ENCODE results near the gene CFAP210. TPM values are rescaled to one million over a fixed set of nuclear protein-coding genes. Genes with fewer than 3 reads are reported as not detected.
A peak's percentile ranks its signal among the peaks of the same experiment; 100 is the strongest.

The CFAP210 gene, protein sequence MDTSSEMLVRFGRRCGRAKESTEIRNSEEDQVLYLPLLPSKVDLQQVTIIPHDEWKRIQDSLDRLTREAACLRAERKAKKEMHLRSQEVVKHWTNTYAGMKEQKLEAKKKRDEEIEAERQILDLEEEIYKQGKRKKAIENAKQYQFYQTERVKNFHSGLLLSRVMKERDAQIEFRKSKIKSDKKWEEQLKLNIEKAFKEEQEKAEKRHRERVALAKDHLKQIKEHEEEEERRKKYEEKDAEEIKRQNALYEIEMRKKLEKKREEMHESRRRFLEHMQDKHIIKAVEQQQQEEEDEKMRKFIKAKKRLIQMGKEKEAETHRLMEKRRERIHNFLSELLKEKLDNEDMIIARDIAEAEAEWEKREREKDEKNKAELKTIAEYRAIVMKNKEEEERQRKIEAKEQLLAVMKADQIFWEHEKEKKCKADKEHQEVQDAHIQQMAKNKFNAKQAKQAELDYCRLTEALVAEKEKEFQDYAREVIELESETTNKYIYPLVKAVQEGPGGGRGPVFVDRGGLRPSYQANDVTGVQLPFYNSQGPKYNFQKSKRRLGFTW
- total RNA-seq = not detected

DNA sequence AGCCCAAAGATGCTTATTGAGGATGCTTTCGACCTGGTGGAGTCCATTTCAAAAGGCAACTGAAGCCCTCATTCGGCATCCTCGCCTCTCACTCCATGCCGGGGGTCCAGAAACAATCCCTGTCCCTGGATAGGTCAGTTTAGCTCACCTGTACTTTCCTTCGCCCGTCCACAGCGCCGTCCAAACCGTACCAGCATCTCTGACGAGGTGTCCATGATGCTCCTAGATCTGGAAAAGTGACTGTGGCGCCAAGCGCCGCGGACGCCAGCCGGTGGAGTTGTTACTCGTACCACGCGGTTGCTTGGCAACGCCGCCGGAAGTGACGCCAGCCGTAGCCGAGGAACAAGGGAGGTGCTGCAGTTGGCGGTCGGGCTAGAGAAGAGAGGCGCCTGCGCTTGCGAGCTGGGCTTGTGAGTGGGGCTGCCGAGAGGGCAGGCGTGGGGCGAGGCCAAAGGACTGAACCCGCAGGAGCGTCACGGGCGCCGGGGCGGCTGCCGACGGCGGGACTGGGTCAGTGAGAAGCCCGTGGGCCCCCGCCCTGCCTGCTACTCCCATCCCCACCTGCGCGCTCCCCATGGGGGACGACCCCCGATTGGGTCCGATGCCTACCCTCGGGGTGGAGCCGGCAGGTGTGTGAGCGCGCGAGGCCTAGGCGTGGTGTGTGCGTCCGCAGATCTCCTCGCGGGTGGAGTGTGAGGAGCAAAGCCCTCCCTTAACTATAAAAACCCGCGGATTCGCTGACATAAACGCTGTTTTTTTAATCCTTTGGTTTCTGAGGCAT is at the start of gene CFAP210, which contains the start of gene PHOSPHO2:
TSS of gene CFAP210 (minus strand) at position 293 of the 781 bp plus-strand sequence. CDS start at position 215, 78 bp downstream.
TSS of gene PHOSPHO2 (plus strand) at position 357 of the 781 bp plus-strand sequence. CDS start 6,503 bp downstream, outside the sequence.
- Histone ChIP-seq H3K27ac (peak within 1 kb of the TSS; percentile 84 to 95 (median 88)), H3K27me3 (no peaks in the 10 kb centered on the region), H3K4me1 (peaks cover 0 to 7% (median 0%) of the 10 kb centered on the region in 4 donors), H3K9me3 (no peaks in the 10 kb centered on the region), H3K36me3 (peaks cover 0 to 6% (median 0%) of the 10 kb centered on the region in 3 donors), H3K4me3 (peak within 1 kb of the TSS; percentile 60 to 85 (median 72))
- peak; percentile 88 to 92 for TF ChIP-seq POLR2A (IDR thresholded peaks at IDR 0.05)
- TF ChIP-seq, protein P1, sequence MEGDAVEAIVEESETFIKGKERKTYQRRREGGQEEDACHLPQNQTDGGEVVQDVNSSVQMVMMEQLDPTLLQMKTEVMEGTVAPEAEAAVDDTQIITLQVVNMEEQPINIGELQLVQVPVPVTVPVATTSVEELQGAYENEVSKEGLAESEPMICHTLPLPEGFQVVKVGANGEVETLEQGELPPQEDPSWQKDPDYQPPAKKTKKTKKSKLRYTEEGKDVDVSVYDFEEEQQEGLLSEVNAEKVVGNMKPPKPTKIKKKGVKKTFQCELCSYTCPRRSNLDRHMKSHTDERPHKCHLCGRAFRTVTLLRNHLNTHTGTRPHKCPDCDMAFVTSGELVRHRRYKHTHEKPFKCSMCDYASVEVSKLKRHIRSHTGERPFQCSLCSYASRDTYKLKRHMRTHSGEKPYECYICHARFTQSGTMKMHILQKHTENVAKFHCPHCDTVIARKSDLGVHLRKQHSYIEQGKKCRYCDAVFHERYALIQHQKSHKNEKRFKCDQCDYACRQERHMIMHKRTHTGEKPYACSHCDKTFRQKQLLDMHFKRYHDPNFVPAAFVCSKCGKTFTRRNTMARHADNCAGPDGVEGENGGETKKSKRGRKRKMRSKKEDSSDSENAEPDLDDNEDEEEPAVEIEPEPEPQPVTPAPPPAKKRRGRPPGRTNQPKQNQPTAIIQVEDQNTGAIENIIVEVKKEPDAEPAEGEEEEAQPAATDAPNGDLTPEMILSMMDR (IDR thresholded peaks at IDR 0.05) = no peak
- peak; percentile 100 for DNase-seq

DNA sequence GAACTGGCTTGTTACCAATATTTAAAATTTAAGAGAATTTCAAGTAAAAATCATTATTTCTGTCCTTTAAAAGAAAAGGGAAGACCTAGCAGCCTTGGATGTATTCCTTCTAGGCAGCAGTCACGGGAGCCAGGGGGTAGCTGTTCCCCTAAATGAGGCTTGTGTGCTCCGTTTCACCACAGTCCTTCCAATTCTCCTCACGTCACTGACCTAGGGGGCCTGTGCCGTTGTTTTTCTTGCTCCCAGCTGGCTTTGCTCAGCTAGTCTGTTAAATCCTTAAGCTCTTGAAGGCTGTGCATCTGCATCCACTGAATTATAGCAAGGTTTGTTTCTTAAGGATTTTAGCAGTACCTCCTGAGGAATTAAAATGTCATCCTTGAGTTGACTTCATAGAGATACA is 49.3 kb upstream of the CFAP210 start:
- Histone ChIP-seq H3K27me3 (no peaks in the 10 kb centered on the region), H3K36me3 (peaks cover 0 to 4% (median 0%) of the 10 kb centered on the region in 3 donors), H3K4me3 (no peak overlapping the region), H3K4me1 (no peaks in the 10 kb centered on the region), H3K27ac (no peak overlapping the region), H3K9me3 (no peaks in the 10 kb centered on the region)
- DNase-seq = no peak
- TF ChIP-seq, protein P1 (IDR thresholded peaks at IDR 0.05) = no peak
- TF ChIP-seq POLR2A (IDR thresholded peaks at IDR 0.05) = no peak

DNA sequence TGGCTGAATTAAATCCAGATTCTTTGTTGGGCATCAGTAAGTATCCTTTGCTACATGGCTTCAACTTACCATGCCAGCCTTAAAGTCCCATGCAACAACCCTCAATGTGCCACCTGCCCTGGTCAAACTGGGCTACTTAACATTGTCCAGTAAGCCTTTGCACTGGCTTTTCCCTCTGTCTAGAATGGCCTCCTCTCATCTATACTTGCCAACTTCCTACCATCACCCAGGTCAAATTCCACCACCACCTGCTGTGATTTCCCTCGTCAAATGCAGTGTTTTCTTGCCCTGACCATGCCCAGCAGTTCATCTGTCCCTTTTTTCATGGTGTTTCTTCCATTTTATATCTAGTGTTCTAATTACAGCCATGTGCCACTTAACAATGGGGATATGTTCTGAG is 45.1 kb upstream of the CFAP210 start:
- no peaks in the 10 kb centered on the region for H3K27me3 ChIP-seq
- H3K36me3 ChIP-seq = peaks cover 0 to 4% (median 0%) of the 10 kb centered on the region in 3 donors
- no peak overlapping the region for H3K4me3 ChIP-seq
- H3K27ac ChIP-seq = no peak overlapping the region
- TF ChIP-seq POLR2A (IDR thresholded peaks at IDR 0.05) = no peak
- TF ChIP-seq, protein P1 (IDR thresholded peaks at IDR 0.05) = no peak
- H3K9me3 ChIP-seq = no peaks in the 10 kb centered on the region
- H3K4me1 ChIP-seq = no peaks in the 10 kb centered on the region
- no peak for DNase-seq

DNA sequence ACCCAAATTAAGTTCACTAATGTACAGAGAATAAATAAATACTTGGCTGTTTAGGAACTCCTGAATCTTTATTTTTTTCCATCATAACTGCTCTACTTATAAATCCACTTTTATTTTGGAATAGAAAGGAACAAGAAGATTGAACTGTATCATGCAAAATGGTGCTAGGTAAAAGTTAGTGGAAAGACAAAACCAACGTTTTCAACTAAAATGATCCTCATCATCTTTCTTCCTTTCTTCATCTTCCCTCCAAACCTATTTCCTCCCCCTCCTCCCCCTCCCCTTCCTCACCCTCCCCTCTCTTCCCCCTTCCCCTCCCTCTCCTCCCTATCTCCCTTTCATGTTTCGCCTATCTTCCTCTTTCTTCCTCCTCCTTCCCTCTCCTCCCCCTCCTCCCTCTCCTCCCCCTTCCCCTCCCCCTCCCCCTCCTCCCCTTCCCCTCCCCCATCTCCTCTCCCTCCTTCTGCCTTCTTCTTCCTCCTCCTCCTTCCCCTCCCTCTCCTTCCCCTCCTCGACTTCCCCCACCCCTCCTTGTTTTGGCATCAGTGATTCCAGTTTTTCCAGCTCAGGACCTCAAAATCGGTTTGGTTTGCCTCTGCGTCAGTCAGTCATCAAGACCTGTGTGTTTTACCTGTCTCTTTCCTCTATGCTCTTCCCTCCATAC is 44.5 kb upstream of the CFAP210 start:
- TF ChIP-seq, protein P1 (IDR thresholded peaks at IDR 0.05) = no peak
- TF ChIP-seq POLR2A (IDR thresholded peaks at IDR 0.05) = no peak
- no peak overlapping the region for H3K4me3 ChIP-seq
- no peak overlapping the region for H3K27ac ChIP-seq
- H3K4me1 ChIP-seq = no peaks in the 10 kb centered on the region
- H3K36me3 ChIP-seq = peaks cover 0 to 4% (median 0%) of the 10 kb centered on the region in 3 donors
- no peaks in the 10 kb centered on the region for H3K27me3 ChIP-seq
- no peak for DNase-seq
- H3K9me3 ChIP-seq = no peaks in the 10 kb centered on the region

DNA sequence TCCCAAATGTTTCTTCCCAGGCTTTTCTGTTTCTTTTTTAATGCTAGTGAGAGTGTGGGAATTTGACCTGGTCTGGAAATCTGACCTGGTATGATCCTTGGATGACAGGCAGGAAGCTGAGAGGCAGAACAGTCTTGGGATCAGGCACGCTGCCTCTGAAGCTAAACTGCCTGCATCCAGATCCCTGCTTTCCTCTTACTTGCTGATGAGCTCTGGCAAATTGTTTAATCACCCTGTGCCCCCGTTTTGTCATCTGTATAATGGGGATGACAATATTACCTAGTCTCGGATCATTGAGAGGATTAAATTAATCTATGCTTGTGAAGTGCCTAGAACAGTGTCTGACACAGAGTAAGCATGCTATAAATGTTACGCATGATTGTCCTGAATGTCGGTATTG is 42.7 kb upstream of the CFAP210 start:
- TF ChIP-seq, protein P1 (IDR thresholded peaks at IDR 0.05) = no peak
- TF ChIP-seq POLR2A (IDR thresholded peaks at IDR 0.05) = no peak
- peak overlapping the region in 2 of 4 donors; percentile 19 to 27 for H3K27ac ChIP-seq
- peak overlapping the region in 1 of 4 donors; percentile 83 for H3K4me3 ChIP-seq
- no peaks in the 10 kb centered on the region for H3K9me3 ChIP-seq
- no peaks in the 10 kb centered on the region for H3K27me3 ChIP-seq
- no peaks in the 10 kb centered on the region for H3K36me3 ChIP-seq
- no peak for DNase-seq
- peaks cover 0 to 6% (median 3%) of the 10 kb centered on the region in 4 donors for H3K4me1 ChIP-seq
